GM12892 (cell line): ENCODE data around the gene ZNF492.
"Not testable (repeated sequence)": the region's sequence is repeated elsewhere in the genome, so short reads cannot be mapped to it uniquely, and the experiment has no call there.

Source experiments
- DNase-seq: peaks from one replicate; pipeline ENCODE4 v3.0.0; 2011; ENCODE audit not compliant: insufficient read length
- FAIRE-seq: peaks from 2 replicates; lab custom pipeline; 2011; peaks lifted over from hg19 to GRCh38; lab: Jason Lieb, UNC
- POLR2A ChIP-seq: IDR thresholded peaks from 2 replicates; pipeline ENCODE4 v1.6.1; 2011; ENCODE audit warnings: low read depth, low read length, control low read depth
- POLR2AphosphoS5 ChIP-seq: IDR thresholded peaks from 2 replicates; pipeline ENCODE4 v1.6.1; 2011; ENCODE audit warnings: low read depth, low read length, control low read depth
- TAF1 ChIP-seq: IDR thresholded peaks from 2 replicates; pipeline ENCODE4 v1.6.1; 2011; ENCODE audit warnings: low read depth, mild to moderate bottlenecking, control low read depth, low read length, borderline replicate concordance

Gene ZNF492

DNA sequence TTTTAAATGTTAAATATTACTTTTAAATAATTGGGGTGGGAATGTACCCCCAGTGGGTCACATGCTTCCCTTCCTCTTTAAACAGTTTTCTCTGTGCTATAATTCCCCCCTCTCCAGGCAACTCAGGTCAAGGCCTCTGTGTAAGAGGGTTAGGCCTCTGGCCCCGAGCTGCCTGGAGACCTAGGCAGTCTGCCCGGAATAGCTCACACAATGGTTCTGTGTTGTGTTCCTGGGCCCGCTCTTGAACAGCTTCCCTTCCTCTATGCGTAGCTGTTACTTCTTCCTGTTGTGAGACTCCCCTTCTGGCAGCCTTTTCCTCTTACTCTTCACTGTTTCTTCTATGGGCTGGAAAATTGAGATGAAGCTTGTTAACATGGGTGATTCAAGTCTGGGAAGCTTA lies 14.8 kb upstream of the ZNF492 start:
- FAIRE-seq (no peak), DNase-seq (no peak)
- no peak for TF ChIP-seq TAF1
- no peak for TF ChIP-seq POLR2A
- TF ChIP-seq POLR2AphosphoS5, result no peak

DNA sequence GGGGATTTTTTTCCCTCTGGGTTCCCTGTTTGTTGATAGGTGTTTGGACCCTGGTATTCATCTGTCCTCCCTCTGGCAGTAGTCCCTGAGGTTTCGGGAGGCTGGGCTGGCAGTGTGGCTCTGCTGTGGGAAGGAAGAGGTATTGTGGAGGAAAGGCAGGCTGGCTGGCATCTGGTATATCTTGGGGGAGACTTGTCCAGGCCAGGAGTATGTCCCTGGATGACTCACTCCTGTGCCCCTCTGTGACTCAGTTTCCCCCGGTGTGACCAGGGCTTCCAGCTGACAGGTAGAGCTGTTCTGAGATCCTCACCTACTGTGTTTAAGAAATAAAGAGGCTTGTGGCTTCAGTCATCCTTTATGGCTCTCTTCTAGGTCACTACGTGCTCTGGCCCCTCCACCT lies 14.2 kb upstream of the ZNF492 start:
- TF ChIP-seq TAF1 (no peak), POLR2A (no peak), POLR2AphosphoS5 (no peak)
- DNase-seq (no peak), FAIRE-seq (no peak)

DNA sequence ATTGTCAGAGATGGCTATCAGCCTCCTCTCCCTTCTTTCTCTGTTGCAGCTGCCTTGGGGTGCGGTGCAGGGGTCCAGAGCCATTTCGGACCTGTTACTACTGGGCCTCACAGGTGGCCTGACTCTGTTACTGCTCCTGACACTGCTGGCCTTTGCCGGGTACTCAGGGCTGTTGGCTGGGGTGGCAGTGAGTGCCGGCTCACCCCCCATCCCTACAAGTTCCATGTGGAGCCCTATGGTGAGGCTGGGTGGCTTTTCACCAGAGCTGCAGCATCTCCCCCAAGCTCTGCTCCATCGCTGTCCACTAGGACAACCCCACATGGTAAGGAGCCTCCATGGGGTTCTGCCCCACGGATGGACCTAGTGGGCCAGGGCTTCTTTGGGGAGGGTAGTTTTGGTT lies 13.7 kb upstream of the ZNF492 start:
- no peak for TF ChIP-seq POLR2A
- no peak for TF ChIP-seq TAF1
- no peak for TF ChIP-seq POLR2AphosphoS5
- no peak for DNase-seq
- FAIRE-seq, result no peak

DNA sequence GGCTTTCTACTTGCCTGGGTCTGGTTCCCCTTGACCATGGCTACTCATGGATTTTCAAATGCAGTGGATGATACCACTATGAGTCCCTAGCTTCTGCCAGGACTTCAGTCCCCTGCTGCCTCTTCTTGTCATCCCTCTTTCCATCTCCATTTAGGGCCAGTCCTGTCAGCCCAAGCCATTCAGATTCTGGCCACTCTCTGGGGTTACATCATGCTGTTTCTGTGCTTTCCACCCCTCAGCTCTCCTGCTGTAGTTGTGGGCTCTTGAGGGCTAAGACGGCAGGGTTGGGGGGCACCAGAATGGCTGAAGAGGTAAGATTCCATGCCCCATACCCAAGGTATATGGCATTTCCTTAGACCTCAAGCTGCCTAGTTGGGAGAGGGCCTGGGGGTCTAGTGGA lies 13.2 kb upstream of the ZNF492 start:
- no peak for FAIRE-seq
- no peak for TF ChIP-seq POLR2AphosphoS5
- no peak for TF ChIP-seq TAF1
- no peak for TF ChIP-seq POLR2A
- DNase-seq, result no peak

DNA sequence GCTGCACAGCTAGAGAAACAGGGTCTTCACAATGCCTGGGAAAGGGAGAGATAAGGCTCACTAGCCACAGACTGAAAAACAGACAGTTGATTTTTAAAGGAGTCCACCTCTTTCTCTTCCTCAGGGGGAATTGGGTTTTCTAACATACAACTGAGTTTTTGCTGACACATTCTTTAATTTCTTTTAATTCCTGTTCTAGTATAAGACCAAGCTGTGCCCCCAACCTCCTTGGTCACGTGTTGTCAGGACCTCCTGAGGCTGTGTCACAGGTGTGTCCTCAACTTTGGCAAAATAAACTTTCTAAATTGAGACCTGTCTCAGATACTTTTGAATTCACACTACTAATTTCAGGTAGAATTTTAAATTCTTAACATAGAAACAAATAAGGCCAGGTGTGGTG lies 12.1 kb upstream of the ZNF492 start:
- TF ChIP-seq POLR2A (no peak), POLR2AphosphoS5 (no peak), TAF1 (no peak)
- DNase-seq, result no peak
- FAIRE-seq, result no peak

DNA sequence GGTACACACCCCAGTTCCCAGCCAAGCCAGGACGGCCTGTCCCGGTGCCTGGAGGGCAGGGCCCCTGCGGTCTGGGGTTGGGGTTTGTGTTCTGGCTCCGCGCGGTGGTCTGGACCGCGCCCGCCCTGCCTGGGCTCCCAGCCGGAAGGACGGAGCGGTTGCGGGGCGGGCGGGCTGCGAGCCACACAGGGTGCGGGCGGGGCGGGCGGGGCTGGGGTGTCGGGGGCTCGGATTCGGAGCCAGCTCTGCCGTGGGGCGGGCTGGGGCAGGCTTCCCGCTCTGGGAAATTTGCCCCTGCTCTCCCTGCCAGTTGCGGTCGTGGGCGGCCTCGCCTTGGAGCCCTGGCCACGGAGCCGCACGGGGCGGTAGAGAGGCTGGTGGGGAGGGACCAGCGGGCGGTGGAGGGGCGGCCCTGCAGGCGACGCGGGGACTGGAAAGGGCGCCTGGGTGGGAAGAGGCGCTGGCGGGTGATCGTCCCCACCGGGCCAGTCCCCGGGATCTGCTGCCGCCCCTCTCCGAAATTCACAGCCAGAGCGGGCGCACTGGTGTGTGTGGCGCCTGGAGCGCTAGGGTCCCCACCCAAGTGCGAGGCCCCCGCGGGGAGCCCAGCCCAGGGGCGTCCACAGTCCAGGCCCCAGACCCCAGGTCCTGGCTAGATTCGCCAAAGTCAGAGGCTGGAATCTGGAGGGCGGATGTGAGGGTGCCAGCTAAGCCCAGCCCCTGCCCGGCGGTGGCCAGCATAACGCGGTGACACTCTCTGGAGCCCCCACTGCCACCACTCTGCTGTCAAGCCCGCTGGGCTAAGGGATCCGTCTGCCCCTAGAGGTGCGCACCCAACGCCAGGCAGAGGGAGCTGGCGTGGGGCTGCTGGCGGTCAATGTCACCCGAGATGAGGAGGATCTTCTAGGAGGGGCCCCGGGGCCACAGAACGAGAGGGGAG lies 11.0 kb upstream of the ZNF492 start:
- TF ChIP-seq POLR2A, result no peak
- TF ChIP-seq TAF1, result no peak
- no peak for TF ChIP-seq POLR2AphosphoS5
- FAIRE-seq (no peak), DNase-seq (no peak)

DNA sequence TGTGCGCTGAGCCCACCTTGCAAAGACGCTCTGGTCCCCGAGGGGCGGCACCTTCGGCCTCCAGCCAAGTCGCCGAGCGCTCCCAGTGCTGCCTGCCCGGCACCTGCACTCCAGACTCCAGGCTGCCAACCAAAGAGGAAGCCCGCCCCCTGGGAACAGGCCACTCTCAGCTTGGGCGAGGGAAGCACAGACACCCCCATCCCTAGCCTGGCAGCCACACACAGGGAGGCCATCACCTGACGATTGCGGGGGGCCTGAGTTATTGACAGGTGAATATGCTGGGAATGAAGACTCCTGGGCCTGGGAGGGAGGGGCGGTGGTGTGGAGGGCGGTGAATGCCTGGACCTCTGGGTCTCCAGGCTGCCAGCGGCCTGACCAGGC lies 10.3 kb upstream of the ZNF492 start:
- no peak for DNase-seq
- TF ChIP-seq POLR2AphosphoS5 (no peak), TAF1 (no peak), POLR2A (no peak)
- FAIRE-seq, result no peak

DNA sequence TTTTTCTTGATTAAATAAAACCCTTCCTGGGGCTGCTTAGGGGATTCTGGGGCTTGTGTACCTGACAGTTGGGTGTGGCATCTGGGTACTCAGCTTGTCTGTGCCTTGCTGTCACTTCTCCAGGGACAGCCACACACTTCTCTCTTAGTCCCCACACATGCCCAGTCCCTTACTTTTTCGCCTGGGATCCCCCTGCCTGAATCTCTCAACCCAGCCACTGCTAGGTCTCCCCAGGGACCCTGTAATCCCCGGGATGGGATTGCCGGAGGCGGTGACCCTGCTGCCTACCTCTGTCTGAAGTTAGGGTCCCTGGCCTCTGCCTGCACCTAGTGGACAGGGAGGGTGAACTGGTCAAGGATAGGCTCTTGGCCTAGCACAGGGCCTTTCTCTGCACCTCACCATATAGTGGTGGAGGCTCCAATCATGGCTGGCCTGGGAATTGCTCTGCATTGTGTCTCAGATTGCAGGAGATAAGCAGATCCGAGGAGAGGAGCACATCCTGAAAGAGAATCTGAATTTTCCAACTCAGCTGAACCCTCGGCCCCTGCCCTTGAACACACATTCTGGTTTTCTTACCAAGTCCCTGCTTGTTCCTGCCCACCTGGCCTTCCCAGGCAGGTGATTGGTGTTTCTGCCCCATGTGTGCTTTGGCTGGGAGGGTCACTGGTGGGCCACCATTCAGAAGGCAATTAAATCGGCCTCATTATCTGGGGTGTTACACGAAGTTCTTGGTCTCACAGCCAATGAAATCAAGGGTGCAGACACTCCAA lies 8.7 kb upstream of the ZNF492 start:
- no peak for FAIRE-seq
- TF ChIP-seq TAF1, result no peak
- DNase-seq, result no peak

DNA sequence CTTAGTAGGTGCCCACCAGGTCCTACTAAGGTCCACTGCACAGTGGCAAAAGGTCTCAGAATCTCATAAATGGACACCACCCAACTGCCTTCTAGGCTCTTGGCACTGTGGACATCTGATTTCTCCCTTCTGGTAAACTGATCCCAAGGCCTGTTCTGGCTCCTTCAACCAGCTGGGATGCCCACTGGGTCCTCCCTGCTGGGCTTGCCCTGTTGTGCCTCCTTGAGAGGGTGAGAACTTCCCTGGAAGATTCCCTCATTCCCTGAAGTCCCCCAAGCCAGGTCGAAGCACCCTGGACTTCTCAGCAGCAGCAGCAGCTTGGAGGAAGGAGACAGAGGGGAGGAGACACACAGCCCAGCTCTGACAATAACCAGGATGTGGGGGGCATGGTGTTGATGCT lies 6.6 kb upstream of the ZNF492 start:
- DNase-seq (no peak), FAIRE-seq (no peak)
- TF ChIP-seq POLR2A (no peak), TAF1 (no peak)

DNA sequence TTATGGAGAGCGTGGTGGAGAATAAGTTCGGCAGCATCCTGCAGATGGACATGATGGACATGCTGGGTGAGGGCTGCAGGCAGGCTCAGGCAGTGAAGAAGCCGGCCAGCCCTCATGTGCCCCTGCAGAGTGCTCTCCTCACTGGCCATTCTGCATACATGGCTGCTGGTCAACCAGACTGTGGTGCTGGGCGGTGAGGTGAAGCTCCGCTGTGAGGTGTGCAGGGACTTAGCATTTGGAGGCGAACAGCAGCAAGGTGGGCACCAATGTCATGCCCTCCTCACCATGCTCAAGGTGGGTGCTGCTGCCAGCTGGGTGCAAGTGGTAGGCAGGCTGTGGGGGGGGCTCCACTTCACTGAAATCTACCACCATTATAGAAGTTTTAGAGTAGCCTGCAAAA lies 5.7 kb upstream of the ZNF492 start:
- TF ChIP-seq TAF1 (no peak), POLR2AphosphoS5 (no peak), POLR2A (no peak)
- DNase-seq, result no peak
- FAIRE-seq, result no peak

DNA sequence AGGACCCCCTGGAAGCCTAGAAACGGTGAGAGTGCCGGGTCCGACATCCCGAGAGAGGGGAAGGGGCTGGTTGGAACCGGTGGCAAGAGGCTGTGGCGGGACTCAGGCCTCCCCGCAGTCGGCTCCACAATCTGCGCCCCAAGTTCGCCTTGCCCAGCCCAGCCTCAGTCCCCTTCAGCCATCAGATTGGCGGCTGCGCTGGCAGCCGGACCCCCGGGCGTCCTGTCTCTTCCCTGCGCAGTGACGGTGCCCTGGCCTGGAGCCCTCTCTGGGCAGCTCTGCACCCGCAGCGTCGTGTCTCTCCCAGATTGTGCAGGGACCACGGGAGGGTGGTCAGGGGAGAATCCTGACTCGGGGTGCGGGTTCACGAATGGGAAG lies 315 bp downstream of the ZNF492 start:
- DNase-seq (no peak), FAIRE-seq (no peak)
- no peak for TF ChIP-seq TAF1
- no peak for TF ChIP-seq POLR2A

DNA sequence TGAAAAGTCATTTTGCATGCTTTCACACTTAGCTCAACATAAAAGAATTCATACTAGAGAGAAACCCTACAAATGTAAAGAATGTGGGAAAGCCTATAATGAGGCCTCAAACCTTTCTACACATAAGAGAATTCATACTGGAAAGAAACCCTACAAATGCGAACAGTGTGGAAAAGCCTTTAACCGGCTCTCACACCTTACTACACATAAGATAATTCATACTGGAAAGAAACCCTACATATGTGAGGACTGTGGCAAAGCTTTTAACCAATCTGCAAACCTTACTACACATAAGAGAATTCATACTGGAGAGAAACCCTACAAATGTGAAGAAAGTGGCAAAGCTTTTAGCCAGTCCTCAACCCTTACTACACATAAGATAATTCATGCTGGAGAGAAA lies 51.4 kb downstream of the ZNF492 start:
- not testable (repeated sequence) for DNase-seq, FAIRE-seq

DNA sequence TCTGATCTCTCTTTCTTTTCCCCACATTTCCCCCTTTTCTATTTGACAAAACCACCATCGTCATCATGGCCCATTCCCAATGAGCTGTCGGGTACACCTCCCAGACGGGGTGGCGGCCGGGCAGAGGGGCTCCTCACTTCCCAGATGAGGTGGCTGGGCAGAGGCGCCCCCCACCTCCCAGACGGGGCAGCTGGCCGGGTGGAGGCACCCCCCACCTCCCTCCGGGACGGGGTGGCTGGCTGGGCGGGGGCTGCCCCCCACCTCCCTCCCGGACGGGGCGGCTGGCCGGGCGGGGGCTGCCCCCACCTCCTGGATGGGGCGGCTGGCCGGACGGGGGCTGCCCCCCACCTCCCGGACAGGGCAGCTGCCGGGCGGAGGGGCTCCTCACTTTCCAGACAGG lies 68.5 kb downstream of the ZNF492 start:
- not testable (repeated sequence) for DNase-seq, FAIRE-seq

DNA sequence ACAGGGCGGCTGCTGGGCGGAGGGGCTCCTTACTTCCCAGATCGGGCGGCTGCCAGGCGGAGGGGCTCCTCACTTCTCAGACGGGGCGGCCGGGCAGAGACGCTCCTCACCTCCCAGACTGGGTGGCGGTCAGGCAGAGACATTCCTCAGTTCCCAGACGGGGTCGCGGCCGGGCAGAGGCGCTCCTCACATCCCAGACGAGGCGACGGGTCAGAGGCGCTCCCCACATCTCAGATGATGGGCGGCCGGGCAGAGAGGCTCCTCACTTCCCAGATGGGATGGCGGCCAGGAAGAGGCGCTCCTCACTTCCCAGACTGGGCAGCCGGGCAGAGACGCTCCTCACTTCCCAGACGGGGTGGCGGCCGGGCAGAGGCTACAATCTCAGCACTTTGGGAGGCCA lies 69.0 kb downstream of the ZNF492 start:
- FAIRE-seq, DNase-seq: not testable (repeated sequence)
